H54 (cell line): Measurements from ENCODE around the gene LEMD3.

ENCODE experiments used
- DNase-seq: peaks from one replicate; pipeline ENCODE4 v3.0.0; 2011; ENCODE audit warnings: low spot score, mixed read lengths; ENCODE audit not compliant: insufficient read length
- FAIRE-seq: peaks from 3 replicates; lab custom pipeline; 2011; peaks lifted over from hg19 to GRCh38; lab: Jason Lieb, UNC
- POLR2A ChIP-seq: IDR thresholded peaks from 2 replicates; pipeline ENCODE4 v1.6.1; 2011; ENCODE audit warnings: low read depth, mild to moderate bottlenecking, low read length

The LEMD3 gene

GRCh38 chr12:65205886-65206285 is 36.5 kb downstream of the LEMD3 start:
- TF ChIP-seq POLR2A, result no peak
- FAIRE-seq (no peak), DNase-seq (no peak)

GRCh38 chr12:65208125-65208524 is 38.7 kb downstream of the LEMD3 start:
- FAIRE-seq (no peak), DNase-seq (no peak)
- TF ChIP-seq POLR2A, result no peak

GRCh38 chr12:65208964-65209654 is 39.7 kb downstream of the LEMD3 start:
- FAIRE-seq (no peak), DNase-seq (no peak)
- no peak for TF ChIP-seq POLR2A

- FAIRE-seq (no peak), DNase-seq (no peak)
- TF ChIP-seq POLR2A, result no peak
Observed at GRCh38 chr12:65209655-65210043, 40.3 kb downstream of the LEMD3 start.

- no peak for TF ChIP-seq POLR2A
- FAIRE-seq (no peak), DNase-seq (no peak)
Observed at GRCh38 chr12:65217086-65217485, 47.7 kb downstream of the LEMD3 start.

- FAIRE-seq, result no peak
- no peak for DNase-seq
- TF ChIP-seq POLR2A, result no peak
Observed at GRCh38 chr12:65220761-65221160, 51.4 kb downstream of the LEMD3 start.

GRCh38 chr12:65229441-65229840 is 60.1 kb downstream of the LEMD3 start:
- no peak for TF ChIP-seq POLR2A
- DNase-seq, result no peak
- peak; percentile 97 for FAIRE-seq

- DNase-seq, result no peak
- FAIRE-seq, result peak; percentile 72
- no peak for TF ChIP-seq POLR2A
Observed at GRCh38 chr12:65232476-65233077, 63.2 kb downstream of the LEMD3 start.

- FAIRE-seq, result no peak
- TF ChIP-seq POLR2A, result no peak
- DNase-seq, result no peak
Observed at GRCh38 chr12:65237153-65237552, 67.8 kb downstream of the LEMD3 start.

GRCh38 chr12:65238609-65239008 is 69.2 kb downstream of the LEMD3 start:
- no peak for FAIRE-seq
- no peak for TF ChIP-seq POLR2A
- no peak for DNase-seq

- TF ChIP-seq POLR2A, result no peak
- FAIRE-seq (no peak), DNase-seq (no peak)
Observed at GRCh38 chr12:65248656-65249633, 79.6 kb downstream of the LEMD3 start.

- no peak for TF ChIP-seq POLR2A
- no peak for FAIRE-seq
- DNase-seq, result no peak
Observed at GRCh38 chr12:65252515-65252914, 83.1 kb downstream of the LEMD3 start.

- DNase-seq, result no peak
- FAIRE-seq, result no peak
- TF ChIP-seq POLR2A, result no peak
Observed at GRCh38 chr12:65257986-65258385, 88.6 kb downstream of the LEMD3 start.

GRCh38 chr12:65259501-65259900 is 90.1 kb downstream of the LEMD3 start:
- DNase-seq (no peak), FAIRE-seq (no peak)
- no peak for TF ChIP-seq POLR2A
